Measurements from ENCODE around the gene GRK5.

GRCh38 chr10:119221201-119221600 lies 13.8 kb downstream of the GRK5 start:
- TF ChIP-seq ELK3 (CRISPR knock-in tag; IDR thresholded peaks at IDR 0.05) (no peak), EP300 (IDR thresholded peaks at IDR 0.05; ENCODE audit: low read length) (no peak), CTCF (IDR thresholded peaks at IDR 0.05 in 2 of 3, conservative IDR thresholded peaks at IDR 0.05 in 1 of 3; ENCODE audit: insufficient read depth in 2 of 3, low read depth in 1 of 3, low read length in 3 of 3) (no peak), ZBTB9 (CRISPR knock-in tag; IDR thresholded peaks at IDR 0.05) (no peak), REST (IDR thresholded peaks at IDR 0.05; ENCODE audit: borderline replicate concordance) (no peak), REST (CRISPR knock-in tag; IDR thresholded peaks at IDR 0.05; ENCODE audit: low read depth) (no peak), THRA (IDR thresholded peaks at IDR 0.05) (no peak), CREB1 (IDR thresholded peaks at IDR 0.05) (no peak), CREB1 (CRISPR knock-in tag; IDR thresholded peaks at IDR 0.05) (no peak), MAFF (IDR thresholded peaks at IDR 0.05; ENCODE audit: low read length) (no peak), BCLAF1 (IDR thresholded peaks at IDR 0.05; ENCODE audit: borderline replicate concordance in 1 of 2, control insufficient read depth in 1 of 2, low read depth in 2 of 2, low read length in 1 of 2) (no peak), CBX3 (IDR thresholded peaks at IDR 0.05; ENCODE audit: borderline replicate concordance in 1 of 2, low read length in 2 of 2) (no peak), BDP1 (IDR thresholded peaks at IDR 0.05; ENCODE audit: insufficient read depth, insufficient read length) (no peak)

All from K562 (cell line).